Vagina (tissue), 2 donors: ENCODE measurements around the gene PPP2R5C.

Experiments
- CTCF ChIP-seq, 3 experiments: fragments of 450-650 bp in 2 of 3; fragments of 200-600 bp in 1 of 3; sonication (generic) in 1 of 3; IDR thresholded peaks; one replicate each; pipeline ENCODE4 v1.5.1; 2017 to 2019; ENCODE audit warnings: antibody characterized with exemption in 3 of 3, mild to moderate bottlenecking in 2 of 3, moderate library complexity in 2 of 3
- POLR2AphosphoS5 ChIP-seq, 2 donors: sonication (generic); formaldehyde crosslinking; IDR thresholded peaks; one replicate each; pipeline ENCODE4 v1.9.0; 2017; ENCODE audit warnings: antibody characterized with exemption in 2 of 2, mild to moderate bottlenecking in 2 of 2, low read depth in 1 of 2; ENCODE audit not compliant: insufficient read depth in 1 of 2

- no peak for TF ChIP-seq CTCF (IDR thresholded peaks at IDR 0.05)
- no peak for TF ChIP-seq POLR2AphosphoS5 (IDR thresholded peaks at IDR 0.05; ENCODE audit: insufficient read depth in 1 of 2, low read depth in 1 of 2)
Observed at GRCh38 chr14:101922866-101923265, 161.4 kb downstream of the PPP2R5C start.
